HG02623 (cell line): ENCODE data around the gene LOXL1.

Experiments
- ATAC-seq: cut with Tn5 transposase; IDR thresholded peaks from one replicate; pipeline ENCODE4 v1.9.1; 2021; ENCODE audit warnings: moderate library complexity; ENCODE audit not compliant: unreplicated experiment

The LOXL1 gene

DNA sequence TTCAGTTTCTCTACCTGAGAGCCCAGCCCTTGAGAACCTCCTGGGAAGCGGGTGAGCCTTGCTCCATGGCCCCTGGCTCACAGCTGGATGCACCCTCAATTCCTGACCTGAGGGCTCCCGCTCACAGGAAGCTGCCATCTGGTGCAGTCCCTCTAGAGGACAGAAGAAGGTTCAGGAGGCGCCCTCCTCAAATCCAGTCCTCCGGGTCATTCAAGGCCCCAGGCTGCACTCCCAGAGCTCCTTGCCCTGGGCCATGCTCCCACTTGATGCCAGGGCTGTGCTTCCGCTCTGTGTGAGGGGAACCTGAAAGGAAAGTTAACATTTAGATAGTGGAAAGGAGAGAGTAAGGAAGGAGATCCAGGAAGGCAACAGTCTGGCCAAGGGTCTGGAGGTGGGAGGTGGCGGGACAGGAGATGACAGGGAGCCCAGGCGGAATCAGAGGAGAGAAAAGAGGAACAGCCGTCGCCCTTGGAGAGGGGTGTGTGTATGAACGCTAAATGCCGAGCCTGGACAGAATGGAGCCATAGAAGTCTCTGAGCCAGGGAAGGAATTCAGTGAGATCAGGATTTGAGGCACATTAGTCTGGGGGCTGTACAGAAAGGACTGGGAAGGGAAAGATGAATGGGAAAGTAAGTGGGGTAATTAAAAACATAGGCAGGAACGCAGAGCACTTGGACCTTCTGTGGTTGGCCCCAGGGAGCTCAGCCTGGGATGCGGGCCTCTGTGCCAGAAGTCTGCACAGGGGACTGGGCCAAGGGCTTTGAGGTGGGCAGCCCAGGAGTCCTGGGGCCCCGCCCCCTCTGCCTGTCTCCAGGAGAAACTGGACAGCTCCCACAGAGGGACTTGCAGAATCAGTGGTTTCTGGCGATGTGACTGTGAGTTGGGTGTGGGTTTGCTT, 26.8 kb upstream of the LOXL1 start:
- ATAC-seq, result no peak

DNA sequence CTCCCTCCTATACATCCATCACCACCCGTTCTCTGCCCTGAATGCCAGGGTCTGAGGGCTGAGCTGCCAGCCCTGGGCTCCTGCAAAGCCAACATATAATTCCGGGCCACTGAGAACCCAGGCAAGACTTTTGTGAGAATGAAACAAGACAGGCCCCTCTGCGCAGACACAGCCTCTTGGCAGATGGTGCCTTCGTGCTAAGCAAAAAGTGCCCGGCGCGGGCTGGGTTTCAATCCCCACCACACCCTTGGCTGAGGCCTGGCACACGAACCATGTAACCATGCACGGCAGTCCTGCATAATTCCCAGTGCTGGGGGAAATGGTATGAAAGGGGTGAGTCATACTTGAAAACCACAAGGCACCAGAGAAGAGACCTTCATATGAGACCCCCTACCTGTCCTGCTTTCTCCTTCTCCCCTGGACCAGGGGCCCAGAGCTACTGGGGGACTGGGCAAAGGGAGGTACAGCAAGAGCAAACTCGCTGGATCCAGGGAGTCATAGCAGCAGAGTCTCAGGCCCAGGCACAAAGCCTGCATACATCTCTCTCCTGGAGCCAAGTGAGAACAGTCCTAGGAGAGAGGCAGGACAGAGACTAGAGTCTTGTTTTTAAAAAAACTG, 26.1 kb upstream of the LOXL1 start:
- ATAC-seq, result no peak

DNA sequence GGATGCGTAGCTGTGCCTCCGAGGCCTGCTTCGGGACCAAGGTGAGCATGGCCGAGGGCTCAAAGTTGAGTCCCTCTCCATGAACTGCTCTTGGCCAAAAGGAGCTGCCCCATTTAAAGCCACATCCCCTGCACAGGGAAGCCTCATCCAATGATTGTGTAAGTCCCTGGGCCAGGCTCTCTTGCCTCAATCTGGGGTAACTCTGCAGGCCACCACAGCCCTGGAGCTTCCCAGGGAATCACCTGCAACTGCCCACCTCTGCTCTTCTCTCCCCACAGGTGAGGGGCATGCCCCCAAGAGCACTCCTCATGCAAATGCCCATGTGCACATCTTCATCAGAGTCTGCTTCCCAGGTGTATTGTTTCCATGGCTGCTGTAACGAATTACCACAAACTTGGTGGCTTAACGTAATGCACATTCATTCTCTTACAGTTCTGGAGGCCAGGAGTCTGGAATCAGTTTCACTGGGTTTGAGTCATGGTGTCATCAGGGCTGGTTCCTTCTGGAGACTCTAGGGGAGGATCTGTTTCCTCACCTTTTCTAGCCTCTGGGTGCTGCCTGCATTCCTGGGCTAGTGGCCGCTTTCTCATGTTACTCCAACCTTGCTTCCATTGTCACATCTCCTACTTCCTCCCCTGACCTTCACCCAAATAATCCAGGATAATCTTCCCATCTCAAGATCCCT, 25.0 kb upstream of the LOXL1 start:
- no peak for ATAC-seq

DNA sequence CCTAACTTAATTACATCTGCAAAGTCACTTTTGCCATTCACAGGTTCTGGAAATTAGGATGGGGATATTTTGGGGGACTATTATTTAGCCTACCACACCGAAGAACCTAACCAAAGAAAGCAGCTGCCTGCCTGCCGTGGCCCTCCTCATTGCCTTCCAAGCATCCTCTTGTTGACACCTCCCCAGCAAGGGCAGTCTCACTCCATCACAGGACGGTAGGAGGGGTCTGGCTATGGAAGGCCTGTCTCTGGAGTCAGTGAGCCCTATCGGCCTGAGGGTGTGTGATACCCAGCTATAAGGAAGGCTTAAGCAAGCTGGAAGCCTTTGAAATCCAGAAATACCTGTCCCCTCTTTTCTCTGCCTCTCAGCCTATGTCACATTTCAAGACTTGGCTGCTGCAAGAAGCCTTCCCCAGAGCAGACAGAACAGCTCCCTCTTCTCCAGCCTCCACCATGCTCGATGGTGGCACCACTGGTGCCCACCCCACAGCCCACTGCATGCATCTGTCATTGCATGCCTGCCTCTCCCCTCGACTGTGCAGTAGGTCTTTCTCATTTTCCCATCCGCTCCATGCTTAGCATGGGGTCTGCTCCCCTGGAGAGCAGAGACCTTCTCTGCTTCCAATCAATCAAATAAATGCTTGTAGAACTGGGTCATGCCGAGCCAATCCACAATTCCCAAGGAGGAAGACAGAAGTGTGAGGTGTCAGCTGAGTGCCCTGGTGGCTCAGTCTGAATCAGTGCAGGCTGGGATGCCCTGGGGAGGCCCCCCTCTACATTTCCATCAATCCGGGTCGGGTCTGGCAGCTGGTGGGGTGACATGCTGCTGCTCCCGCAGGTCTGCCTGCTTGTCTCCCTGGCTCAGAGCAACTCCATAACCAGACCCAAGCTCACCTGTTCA, 23.9 kb upstream of the LOXL1 start:
- ATAC-seq, result no peak

DNA sequence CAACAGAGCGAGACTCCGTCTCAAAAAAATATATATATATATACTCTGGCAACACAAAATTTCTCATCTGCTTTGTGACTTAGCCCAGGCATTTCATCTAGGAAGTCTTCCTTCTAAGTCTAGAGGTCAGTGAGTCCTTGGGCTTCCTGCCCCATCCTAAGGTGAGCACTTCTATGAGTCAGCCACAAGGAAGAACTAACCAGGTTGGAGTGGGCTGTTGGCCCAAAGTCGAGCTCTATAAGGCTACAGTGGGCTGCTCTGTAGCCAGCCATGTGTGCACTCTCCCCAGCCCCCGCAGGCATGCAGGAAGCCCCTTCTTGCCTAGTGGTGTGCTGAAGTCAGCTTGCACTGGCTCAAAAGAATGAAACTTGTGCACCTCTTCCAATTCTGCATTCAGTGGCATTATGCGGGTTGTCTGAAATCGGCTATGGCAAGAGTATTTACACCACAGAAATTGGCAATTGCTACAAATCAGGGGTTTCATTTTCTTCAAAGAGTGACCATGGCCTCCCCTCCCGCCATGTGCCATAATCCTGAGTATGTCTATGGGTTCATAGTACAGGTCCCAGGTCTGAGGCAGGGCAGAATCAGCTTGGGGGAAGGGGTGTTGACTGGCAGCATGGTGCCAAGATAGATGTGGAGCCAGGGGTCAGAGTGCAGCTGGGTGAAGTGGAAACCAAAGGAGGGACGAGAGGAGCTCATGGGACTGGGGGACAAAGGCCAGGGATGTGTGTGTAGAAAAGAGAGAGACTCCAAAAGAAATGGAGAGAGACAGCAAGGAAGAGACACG, 22.0 kb upstream of the LOXL1 start:
- ATAC-seq, result no peak

DNA sequence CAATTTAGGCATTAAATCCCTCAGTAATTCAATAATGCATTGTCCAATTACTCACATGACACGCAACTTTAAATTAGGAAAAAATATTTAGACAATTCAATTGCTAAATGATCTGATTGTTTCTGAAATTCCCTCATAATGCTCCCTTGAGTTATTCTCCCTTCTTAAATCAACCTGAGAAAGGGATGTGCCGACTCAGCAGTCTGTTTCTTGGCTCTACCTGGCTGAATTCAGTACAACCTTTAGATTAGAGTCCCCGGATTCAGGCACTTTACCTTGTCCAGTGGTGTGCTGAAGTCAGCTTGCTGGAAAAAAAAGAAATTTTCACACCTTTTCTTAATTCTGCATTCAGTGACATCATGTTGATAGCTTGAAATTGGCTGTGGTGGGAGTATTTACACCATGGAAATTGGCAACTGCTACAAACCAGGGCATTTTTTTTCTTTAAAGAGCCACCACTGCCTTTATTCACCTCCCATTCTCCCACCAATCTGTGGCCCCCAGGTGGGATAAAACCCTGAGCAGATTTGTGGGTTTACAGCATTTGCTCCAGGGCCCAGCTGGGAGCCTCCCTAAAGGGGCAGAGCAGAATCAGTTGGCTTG, 20.9 kb upstream of the LOXL1 start:
- no peak for ATAC-seq

DNA sequence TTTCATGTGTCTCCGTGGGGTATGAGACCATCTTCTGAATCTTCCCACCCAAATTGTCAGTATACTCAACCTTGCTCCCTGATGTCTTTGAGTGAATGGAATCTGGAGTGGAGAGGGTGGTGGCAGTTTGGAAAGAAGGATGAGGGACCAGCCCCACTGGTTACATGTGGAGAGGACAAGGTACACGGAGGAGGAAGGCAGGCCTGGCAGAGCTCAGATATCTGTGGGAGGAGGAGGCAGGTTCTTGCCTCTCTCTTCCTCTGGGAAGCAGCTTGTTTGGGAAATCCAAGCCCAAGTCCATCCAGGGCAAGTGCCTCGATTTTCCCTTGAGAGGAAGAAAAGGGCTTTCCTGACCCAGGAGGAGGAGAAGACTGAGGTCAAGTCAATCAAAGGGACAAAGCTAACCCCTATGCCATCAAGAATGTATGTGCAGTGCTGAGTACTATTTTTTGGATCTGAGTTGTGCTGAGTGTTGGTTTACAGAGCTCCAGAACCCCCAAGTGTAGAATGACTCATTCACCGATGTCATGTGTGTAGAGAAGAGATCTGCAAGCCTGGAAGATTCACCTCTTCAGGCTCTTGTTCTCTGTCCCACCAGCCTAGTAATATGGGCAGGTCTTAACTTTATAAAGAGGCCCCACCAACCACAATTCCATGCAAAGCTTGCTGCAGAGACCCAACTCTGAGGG, 19.8 kb upstream of the LOXL1 start:
- no peak for ATAC-seq

DNA sequence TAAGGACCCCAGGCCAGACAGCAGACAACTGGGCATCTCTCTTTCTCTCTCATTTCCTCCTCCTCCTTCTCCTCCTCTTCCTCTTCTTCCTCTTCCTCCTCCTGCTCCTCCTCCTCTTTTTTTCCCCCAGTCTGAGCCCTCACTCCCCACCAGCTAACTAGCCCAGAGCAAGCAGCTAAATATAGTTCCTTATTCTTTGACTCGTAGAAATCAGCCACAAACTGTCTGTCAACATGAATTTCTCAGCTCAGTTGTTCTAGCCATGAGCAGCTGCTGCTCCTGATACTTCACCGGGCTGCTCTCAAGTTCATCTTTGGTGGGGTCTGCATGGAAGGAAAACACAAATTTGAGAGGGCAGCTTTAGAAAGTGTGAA, 19.2 kb upstream of the LOXL1 start:
- ATAC-seq, result no peak

DNA sequence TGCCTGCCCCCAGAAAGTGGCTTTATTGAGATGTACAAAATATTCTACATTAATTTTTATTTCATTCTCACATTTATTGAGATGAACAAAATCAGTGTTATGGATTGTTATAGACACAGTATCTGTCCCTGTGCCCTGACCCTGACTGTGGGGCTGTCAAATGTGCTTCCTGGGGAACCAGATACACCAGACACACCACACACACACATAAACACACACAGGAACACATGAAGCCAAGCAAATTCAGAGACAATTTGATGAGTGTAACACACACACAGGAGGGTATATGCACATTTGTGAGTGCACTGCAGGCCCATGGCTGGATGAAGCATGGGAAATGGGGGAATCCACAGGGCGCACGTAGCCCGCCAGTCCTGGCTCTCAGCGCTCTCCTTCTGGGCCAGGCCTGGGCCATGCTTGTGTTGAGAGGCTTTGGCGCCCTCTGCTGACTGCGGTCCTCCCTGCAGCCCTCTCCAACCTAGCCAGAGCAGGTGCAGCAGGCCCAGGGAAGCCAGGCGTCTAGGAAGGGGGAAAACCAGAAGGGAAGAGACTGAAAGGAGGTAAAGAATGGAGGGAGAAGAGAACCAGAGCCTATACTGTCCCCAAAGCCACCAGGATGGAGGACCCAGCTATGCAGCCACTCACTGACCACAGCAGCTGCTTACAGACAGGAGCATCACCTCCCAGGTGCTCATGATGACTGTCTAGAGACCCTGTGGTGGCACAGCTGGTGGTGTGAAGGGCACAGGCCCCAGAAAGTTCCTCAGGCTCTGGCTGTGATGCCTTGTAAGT, 18.0 kb upstream of the LOXL1 start:
- ATAC-seq, result peak; percentile 63

DNA sequence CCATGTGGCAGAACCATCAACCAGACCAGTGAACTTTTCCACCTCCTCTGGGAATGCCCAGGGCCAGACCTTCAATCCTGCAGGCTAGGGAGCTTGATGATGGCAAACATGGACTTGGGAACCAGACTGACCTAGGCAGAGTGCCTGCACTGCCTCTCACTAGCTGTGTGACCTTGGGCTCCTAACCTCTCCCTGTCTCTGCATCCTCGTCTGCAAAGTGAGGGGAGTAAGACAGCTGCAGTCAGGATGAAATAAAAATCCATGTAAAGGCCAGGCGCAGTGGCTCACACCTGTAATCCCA, 17.5 kb upstream of the LOXL1 start:
- ATAC-seq, result no peak

DNA sequence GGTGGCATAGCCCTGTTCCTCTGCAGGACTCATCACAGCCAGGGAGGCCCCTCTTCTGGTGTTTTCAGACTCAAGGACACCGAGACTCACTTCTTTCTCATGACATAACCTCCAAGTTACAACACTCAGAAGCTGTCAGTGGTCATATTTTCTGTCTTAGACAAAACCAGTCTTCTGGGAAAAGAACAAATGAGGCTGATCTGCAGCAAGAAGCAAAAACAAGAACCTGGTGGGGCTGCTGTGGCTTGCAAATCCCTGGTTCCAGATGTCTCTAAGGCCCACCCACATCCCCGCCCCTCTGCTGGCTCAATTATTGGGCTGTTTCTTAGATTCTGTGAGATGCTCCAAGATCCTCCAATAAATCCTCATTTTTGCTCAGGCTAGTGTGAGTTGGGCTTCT, 16.6 kb upstream of the LOXL1 start:
- no peak for ATAC-seq

DNA sequence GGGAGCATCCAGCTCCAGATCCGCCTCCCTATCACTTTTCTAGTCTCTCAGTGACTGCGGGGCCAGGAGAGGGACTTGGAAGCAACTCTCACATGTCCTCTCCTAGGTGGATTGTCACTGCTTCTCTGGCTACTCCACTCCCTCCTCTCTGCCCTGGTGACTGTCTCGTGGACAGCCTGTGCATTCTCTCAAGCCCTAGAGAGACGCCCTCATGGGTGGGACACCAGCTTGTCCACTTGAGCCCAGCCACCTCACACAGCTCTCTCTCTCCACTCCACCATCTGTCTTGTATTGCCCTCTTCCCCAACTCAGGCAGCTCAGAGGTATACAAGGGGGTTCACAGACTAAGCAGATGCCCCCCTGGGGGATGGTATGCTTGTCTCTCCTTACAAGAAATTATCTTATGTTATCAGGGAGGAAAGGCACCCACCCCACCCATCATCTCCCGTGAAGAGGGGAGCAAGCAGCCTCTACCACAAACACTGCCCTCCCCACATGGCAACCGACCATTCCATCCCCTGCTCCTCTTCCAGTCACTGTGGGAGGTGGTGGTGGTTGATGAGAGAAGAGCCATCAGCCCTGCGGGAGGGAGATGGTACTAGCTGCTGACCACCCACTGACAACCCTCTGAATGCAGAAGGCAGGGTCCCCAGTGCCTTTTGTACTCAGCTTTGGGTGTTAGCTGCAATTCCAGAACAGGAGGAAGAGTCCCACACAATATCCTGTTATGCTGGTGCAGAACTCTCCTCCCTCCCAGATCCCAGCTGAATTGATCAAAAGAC, 15.5 kb upstream of the LOXL1 start:
- ATAC-seq, result no peak

DNA sequence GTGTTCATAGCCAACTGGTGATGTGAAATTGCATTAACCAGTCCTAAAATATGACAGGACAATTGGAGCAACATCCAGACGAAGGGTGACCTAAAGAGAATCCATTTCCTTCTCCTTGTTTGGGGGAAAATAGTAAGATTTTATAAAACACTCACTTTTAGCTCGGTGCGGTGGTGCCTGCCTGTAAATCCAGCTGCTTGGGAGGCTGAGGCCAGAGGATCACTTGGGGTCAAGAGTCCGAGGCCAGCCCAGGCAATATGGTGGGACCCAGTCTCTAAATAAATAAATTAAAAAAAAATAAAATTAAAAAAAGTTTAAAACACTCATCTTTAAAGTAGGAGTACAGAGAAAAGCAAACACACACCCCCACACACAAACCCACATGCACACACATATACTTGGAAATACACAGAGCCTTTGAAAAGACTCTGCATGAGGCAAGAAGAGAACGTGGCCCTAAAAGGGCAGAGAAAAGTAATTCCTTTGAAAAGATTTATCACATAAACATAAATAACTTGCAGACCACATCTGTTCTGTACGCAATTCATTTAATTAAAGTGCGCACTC, 14.1 kb upstream of the LOXL1 start:
- no peak for ATAC-seq

DNA sequence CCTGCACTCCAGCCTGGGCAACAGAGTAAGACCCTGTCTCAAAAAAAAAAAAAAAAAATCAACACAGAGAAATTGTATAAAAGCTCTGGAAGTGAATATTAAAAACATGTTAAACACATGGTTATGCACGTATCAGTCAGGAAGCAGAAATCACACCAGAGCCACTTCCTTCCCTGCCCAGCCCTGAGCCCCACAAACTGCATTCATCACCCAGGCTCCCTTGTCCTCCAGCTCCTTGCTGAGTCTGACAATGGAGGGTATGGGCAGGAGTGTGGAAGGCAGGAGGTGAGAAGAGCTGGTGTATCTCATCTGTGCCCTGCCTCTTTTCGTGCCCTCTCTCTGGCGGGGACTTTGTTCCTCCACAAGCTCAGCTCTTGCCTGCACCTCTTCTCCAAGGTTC, 12.1 kb upstream of the LOXL1 start:
- ATAC-seq, result no peak

DNA sequence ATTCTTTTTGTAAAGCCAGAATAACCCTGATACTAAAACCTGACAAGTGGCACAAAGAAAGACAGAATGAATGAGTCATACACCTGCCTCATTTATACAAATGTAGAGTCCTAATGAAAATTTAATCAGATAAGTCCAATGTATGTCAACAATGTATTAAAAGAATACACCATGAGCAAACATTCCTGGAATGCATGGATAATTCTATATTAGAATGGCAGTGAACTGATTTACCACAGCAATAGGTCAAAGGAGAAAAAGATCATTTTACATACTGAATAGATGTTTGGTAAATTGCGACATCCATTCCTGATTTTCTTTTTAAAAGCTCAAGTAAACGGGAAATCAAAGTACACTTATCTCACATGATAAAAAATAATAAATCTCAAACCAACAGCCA, 11.2 kb upstream of the LOXL1 start:
- ATAC-seq, result no peak

DNA sequence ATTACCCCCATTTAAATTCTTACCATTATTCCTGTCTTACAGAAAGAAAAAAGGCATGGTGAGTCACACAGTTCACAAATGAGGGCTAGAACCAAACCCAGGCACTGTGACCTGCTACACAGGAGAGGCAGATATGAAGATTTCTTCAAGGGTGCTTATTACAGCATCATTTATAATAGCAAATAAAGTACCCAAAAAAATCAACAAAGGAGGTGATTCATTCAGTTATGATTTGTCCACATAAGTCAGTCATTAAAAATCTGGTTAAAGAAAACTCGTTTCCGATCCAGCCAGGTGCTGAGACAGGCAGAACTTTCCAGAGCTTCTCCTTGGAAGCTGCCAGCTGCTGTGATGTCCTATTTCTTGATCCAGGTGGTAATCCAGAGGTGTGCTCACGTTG, 7.5 kb upstream of the LOXL1 start:
- no peak for ATAC-seq

DNA sequence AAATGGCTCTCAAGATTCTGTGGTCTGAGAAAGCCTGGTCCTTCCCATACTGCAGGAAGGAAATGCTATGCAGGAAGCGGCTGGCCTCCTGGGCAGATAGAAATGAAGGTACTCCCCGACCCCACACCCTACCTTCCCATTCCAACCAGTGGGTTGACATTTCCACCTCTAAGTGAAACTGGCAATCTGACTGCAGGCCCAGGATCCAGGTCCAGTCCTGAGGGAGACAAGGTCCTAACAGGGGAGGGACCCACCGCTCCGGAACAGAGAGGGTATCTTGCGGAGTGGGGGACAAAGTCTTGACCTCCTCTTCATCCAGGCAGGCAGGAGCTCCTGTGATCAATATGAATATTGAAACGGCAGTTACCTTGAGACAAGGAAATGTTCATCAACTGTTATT, 6.6 kb upstream of the LOXL1 start:
- ATAC-seq, result no peak
